ENCODE data around the gene PSME3. TPM values are rescaled to one million over a fixed set of nuclear protein-coding genes. Genes with fewer than 3 reads are reported as not detected.

Gene PSME3
- total RNA-seq, 1 experiment from 2014 or later = 73.4 TPM

- peaks cover 26% of the 10 kb centered on the region; the same call in 1 of the 2 replicates for H4K20me1 ChIP-seq (ENCODE audit: insufficient read depth, low read depth, low read length)
- H3K4me2 ChIP-seq (ENCODE audit: low read depth, low read length, poor library complexity, severe bottlenecking) = no peak overlapping the region
- DNase-seq = no peak
- no peaks in the 10 kb centered on the region for H3K9me2 ChIP-seq (replicated peaks; ENCODE audit: insufficient read depth, low read length)
- H3K4me3 ChIP-seq (ENCODE audit: low read length) = no peak overlapping the region
- H3K79me2 ChIP-seq (ENCODE audit: low read length) = no peaks in the 10 kb centered on the region
- peaks cover 35% of the 10 kb centered on the region for H3K36me3 ChIP-seq (ENCODE audit: insufficient read depth, low read length)
- H3K27ac ChIP-seq (ENCODE audit: low read length) = no peak overlapping the region
- no peaks in the 10 kb centered on the region for H3K9me3 ChIP-seq (ENCODE audit: low read length)
- H3K27me3 ChIP-seq (ENCODE audit: low read length) = no peaks in the 10 kb centered on the region
- no peak overlapping the region for H2AFZ ChIP-seq (ENCODE audit: low read length)
- no peaks in the 10 kb centered on the region for H3K4me1 ChIP-seq (ENCODE audit: low read length)
- H3K9ac ChIP-seq (ENCODE audit: low read length) = no peak overlapping the region
Measured at GRCh38 chr17:42844761-42845555, 11.8 kb downstream of the PSME3 start.

- Histone ChIP-seq H3K4me3 (ENCODE audit: low read length) (no peak overlapping the region), H3K36me3 (ENCODE audit: insufficient read depth, low read length) (peaks cover 35% of the 10 kb centered on the region), H3K4me1 (ENCODE audit: low read length) (no peaks in the 10 kb centered on the region), H4K20me1 (ENCODE audit: insufficient read depth, low read depth, low read length) (peaks cover 26% of the 10 kb centered on the region; the same call in 1 of the 2 replicates), H2AFZ (ENCODE audit: low read length) (no peak overlapping the region), H3K27me3 (ENCODE audit: low read length) (no peaks in the 10 kb centered on the region), H3K9me3 (ENCODE audit: low read length) (no peaks in the 10 kb centered on the region), H3K4me2 (ENCODE audit: low read depth, low read length, poor library complexity, severe bottlenecking) (no peak overlapping the region), H3K9me2 (replicated peaks; ENCODE audit: insufficient read depth, low read length) (no peaks in the 10 kb centered on the region), H3K79me2 (ENCODE audit: low read length) (no peaks in the 10 kb centered on the region), H3K9ac (ENCODE audit: low read length) (no peak overlapping the region), H3K27ac (ENCODE audit: low read length) (no peak overlapping the region)
- DNase-seq = no peak
Measured at GRCh38 chr17:42845556-42845917, 12.3 kb downstream of the PSME3 start.

- Histone ChIP-seq H3K4me1 (ENCODE audit: low read length) (no peaks in the 10 kb centered on the region), H3K4me3 (ENCODE audit: low read length) (no peak overlapping the region), H3K27ac (ENCODE audit: low read length) (no peak overlapping the region), H3K4me2 (ENCODE audit: low read depth, low read length, poor library complexity, severe bottlenecking) (no peak overlapping the region), H3K79me2 (ENCODE audit: low read length) (no peaks in the 10 kb centered on the region), H3K9me2 (replicated peaks; ENCODE audit: insufficient read depth, low read length) (no peaks in the 10 kb centered on the region), H3K36me3 (ENCODE audit: insufficient read depth, low read length) (peaks cover 35% of the 10 kb centered on the region), H4K20me1 (ENCODE audit: insufficient read depth, low read depth, low read length) (peaks cover 26% of the 10 kb centered on the region; the same call in 1 of the 2 replicates), H3K9me3 (ENCODE audit: low read length) (no peaks in the 10 kb centered on the region), H3K27me3 (ENCODE audit: low read length) (no peaks in the 10 kb centered on the region), H2AFZ (ENCODE audit: low read length) (no peak overlapping the region), H3K9ac (ENCODE audit: low read length) (no peak overlapping the region)
- DNase-seq = no peak
Measured at GRCh38 chr17:42845918-42846593, 12.9 kb downstream of the PSME3 start.

GRCh38 chr17:42846594-42847280 lies 13.5 kb downstream of the PSME3 start:
- H2AFZ ChIP-seq (ENCODE audit: low read length) = no peak overlapping the region
- H3K4me2 ChIP-seq (ENCODE audit: low read depth, low read length, poor library complexity, severe bottlenecking) = no peak overlapping the region
- H4K20me1 ChIP-seq (ENCODE audit: insufficient read depth, low read depth, low read length) = peaks cover 26% of the 10 kb centered on the region; the same call in 1 of the 2 replicates
- no peaks in the 10 kb centered on the region for H3K9me3 ChIP-seq (ENCODE audit: low read length)
- H3K79me2 ChIP-seq (ENCODE audit: low read length) = no peaks in the 10 kb centered on the region
- peaks cover 28% of the 10 kb centered on the region for H3K36me3 ChIP-seq (ENCODE audit: insufficient read depth, low read length)
- H3K27me3 ChIP-seq (ENCODE audit: low read length) = no peaks in the 10 kb centered on the region
- no peaks in the 10 kb centered on the region for H3K4me1 ChIP-seq (ENCODE audit: low read length)
- no peak overlapping the region for H3K9ac ChIP-seq (ENCODE audit: low read length)
- H3K4me3 ChIP-seq (ENCODE audit: low read length) = no peak overlapping the region
- H3K9me2 ChIP-seq (replicated peaks; ENCODE audit: insufficient read depth, low read length) = no peaks in the 10 kb centered on the region
- H3K27ac ChIP-seq (ENCODE audit: low read length) = no peak overlapping the region
- no peak for DNase-seq

- no peaks in the 10 kb centered on the region for H3K27me3 ChIP-seq (ENCODE audit: low read length)
- H3K4me2 ChIP-seq (ENCODE audit: low read depth, low read length, poor library complexity, severe bottlenecking) = no peak overlapping the region
- no peaks in the 10 kb centered on the region for H3K79me2 ChIP-seq (ENCODE audit: low read length)
- H2AFZ ChIP-seq (ENCODE audit: low read length) = no peak overlapping the region
- peaks cover 22% of the 10 kb centered on the region for H3K36me3 ChIP-seq (ENCODE audit: insufficient read depth, low read length)
- H3K4me1 ChIP-seq (ENCODE audit: low read length) = no peaks in the 10 kb centered on the region
- H3K27ac ChIP-seq (ENCODE audit: low read length) = no peak overlapping the region
- H3K9me3 ChIP-seq (ENCODE audit: low read length) = no peaks in the 10 kb centered on the region
- H3K9me2 ChIP-seq (replicated peaks; ENCODE audit: insufficient read depth, low read length) = no peaks in the 10 kb centered on the region
- H3K4me3 ChIP-seq (ENCODE audit: low read length) = no peak overlapping the region
- no peak overlapping the region for H3K9ac ChIP-seq (ENCODE audit: low read length)
- H4K20me1 ChIP-seq (ENCODE audit: insufficient read depth, low read depth, low read length) = peaks cover 24% of the 10 kb centered on the region; the same call in 1 of the 2 replicates
- no peak for DNase-seq
Measured at GRCh38 chr17:42848093-42848492, 14.9 kb downstream of the PSME3 start.

- Histone ChIP-seq H3K9ac (ENCODE audit: low read length) (no peak overlapping the region), H3K9me2 (replicated peaks; ENCODE audit: insufficient read depth, low read length) (no peaks in the 10 kb centered on the region), H3K4me1 (ENCODE audit: low read length) (no peaks in the 10 kb centered on the region), H3K36me3 (ENCODE audit: insufficient read depth, low read length) (peaks cover 12% of the 10 kb centered on the region), H2AFZ (ENCODE audit: low read length) (no peak overlapping the region), H3K4me3 (ENCODE audit: low read length) (no peak overlapping the region), H3K79me2 (ENCODE audit: low read length) (no peaks in the 10 kb centered on the region), H3K9me3 (ENCODE audit: low read length) (no peaks in the 10 kb centered on the region), H3K4me2 (ENCODE audit: low read depth, low read length, poor library complexity, severe bottlenecking) (no peak overlapping the region), H3K27me3 (ENCODE audit: low read length) (no peaks in the 10 kb centered on the region), H3K27ac (ENCODE audit: low read length) (no peak overlapping the region), H4K20me1 (ENCODE audit: insufficient read depth, low read depth, low read length) (peaks cover 16% of the 10 kb centered on the region; the same call in 1 of the 2 replicates)
- no peak for DNase-seq
Measured at GRCh38 chr17:42849031-42849430, 15.8 kb downstream of the PSME3 start.

GRCh38 chr17:42849451-42850181 lies 16.4 kb downstream of the PSME3 start:
- H3K27ac ChIP-seq (ENCODE audit: low read length) = no peak overlapping the region
- no peak overlapping the region for H3K4me2 ChIP-seq (ENCODE audit: low read depth, low read length, poor library complexity, severe bottlenecking)
- no peak overlapping the region for H2AFZ ChIP-seq (ENCODE audit: low read length)
- H4K20me1 ChIP-seq (ENCODE audit: insufficient read depth, low read depth, low read length) = peaks cover 11% of the 10 kb centered on the region; the same call in 1 of the 2 replicates
- DNase-seq = no peak
- no peak overlapping the region for H3K4me3 ChIP-seq (ENCODE audit: low read length)
- no peak overlapping the region for H3K9ac ChIP-seq (ENCODE audit: low read length)
- H3K9me3 ChIP-seq (ENCODE audit: low read length) = no peaks in the 10 kb centered on the region
- H3K36me3 ChIP-seq (ENCODE audit: insufficient read depth, low read length) = peaks cover 6% of the 10 kb centered on the region; the same call in 1 of the 2 replicates
- no peaks in the 10 kb centered on the region for H3K4me1 ChIP-seq (ENCODE audit: low read length)
- H3K9me2 ChIP-seq (replicated peaks; ENCODE audit: insufficient read depth, low read length) = no peaks in the 10 kb centered on the region
- no peaks in the 10 kb centered on the region for H3K27me3 ChIP-seq (ENCODE audit: low read length)
- H3K79me2 ChIP-seq (ENCODE audit: low read length) = no peaks in the 10 kb centered on the region
